ENCODE results near the gene NLRP2B. TPM values are rescaled to one million over a fixed set of nuclear protein-coding genes. Genes with fewer than 3 reads are reported as not detected.

Gene NLRP2B
- total RNA-seq, 1 experiment from 2014 or later: not detected

- no peak overlapping the region for H2AFZ ChIP-seq (ENCODE audit: low read depth, low read length, poor library complexity, severe bottlenecking)
- ATAC-seq (no peak), DNase-seq (ENCODE audit: low read depth, low spot score) (no peak)
- no peaks in the 10 kb centered on the region for H3K9me3 ChIP-seq (ENCODE audit: control insufficient read depth in 1 of 2, insufficient read depth in 1 of 2, low read depth in 1 of 2, low read length in 2 of 2)
- no TSS peak for BruUV-seq (replicated peaks)
- no peaks in the 10 kb centered on the region for H3K36me3 ChIP-seq (ENCODE audit: control insufficient read depth in 1 of 2, insufficient read depth in 2 of 2, low read length in 2 of 2)
- ChIA-PET RAD21 (ENCODE audit: low non-redundant PET in 1 of 2, low total read pairs in 2 of 2, uncharacterized antibody in 2 of 2, unreplicated experiment in 2 of 2) (no interaction called here), POLR2A (no interaction called here), CTCF (no interaction called here)
- no peaks in the 10 kb centered on the region for H3K4me1 ChIP-seq (ENCODE audit: control insufficient read depth in 1 of 2, insufficient read depth in 2 of 2, low read length in 2 of 2)
- no peak overlapping the region for H3K9ac ChIP-seq (ENCODE audit: low read length)
- intact Hi-C loops (cut with micrococcal nuclease): no loop called here
- no peaks in the 10 kb centered on the region for H4K20me1 ChIP-seq (ENCODE audit: insufficient read depth)
- H3K9me2 ChIP-seq (ENCODE audit: insufficient read depth): no peaks in the 10 kb centered on the region
- H3K27ac ChIP-seq (ENCODE audit: low read depth, low read length): no peak overlapping the region
- H3K4me2 ChIP-seq (ENCODE audit: low read length): no peak overlapping the region
- no peaks in the 10 kb centered on the region for H3K27me3 ChIP-seq (ENCODE audit: insufficient read depth, low read length)
- no peak overlapping the region for H3K4me3 ChIP-seq (replicated peaks in 1 of 2; ENCODE audit: low read depth in 1 of 2, low read length in 2 of 2)
- TF ChIP-seq POLR2AphosphoS5 (IDR thresholded peaks at IDR 0.05; ENCODE audit: low read depth, low read length): no peak
- no peak for TF ChIP-seq JUND (IDR thresholded peaks at IDR 0.05)
- TF ChIP-seq EGR1 (IDR thresholded peaks at IDR 0.05; ENCODE audit: low read depth): no peak
- TF ChIP-seq CTCF (IDR thresholded peaks at IDR 0.05 in 2 of 3, conservative IDR thresholded peaks at IDR 0.05 in 1 of 3; ENCODE audit: borderline replicate concordance in 1 of 3, insufficient read depth in 1 of 3, low read depth in 2 of 3, low read length in 2 of 3): no peak
- no peak for TF ChIP-seq ZFX (IDR thresholded peaks at IDR 0.05)
- no peak for TF ChIP-seq YY1 (IDR thresholded peaks at IDR 0.05; ENCODE audit: extremely low read depth, insufficient replicate concordance, low read depth, low read length)
- TF ChIP-seq EZH2phosphoT487 (IDR thresholded peaks at IDR 0.05; ENCODE audit: borderline replicate concordance): no peak
- TF ChIP-seq ATF3 (IDR thresholded peaks at IDR 0.05): no peak
- TF ChIP-seq RAD21 (IDR thresholded peaks at IDR 0.05; ENCODE audit: low read depth): no peak
- no peak for TF ChIP-seq SIN3A (IDR thresholded peaks at IDR 0.05; ENCODE audit: low read depth)
- TF ChIP-seq REST (IDR thresholded peaks at IDR 0.05; ENCODE audit: low read depth): no peak
- no peak for TF ChIP-seq FOSL1 (IDR thresholded peaks at IDR 0.05; ENCODE audit: low read depth)
- TF ChIP-seq EZH2 (IDR thresholded peaks at IDR 0.05): no peak
- no peak for TF ChIP-seq MAX (IDR thresholded peaks at IDR 0.05)
- TF ChIP-seq CBX3 (IDR thresholded peaks at IDR 0.05; ENCODE audit: low read depth): no peak
- no peak for TF ChIP-seq TCF7L2 (IDR thresholded peaks at IDR 0.05; ENCODE audit: borderline replicate concordance, extremely low read depth, insufficient read depth, insufficient read length)
- TF ChIP-seq ZBTB33 (IDR thresholded peaks at IDR 0.05; ENCODE audit: extremely low read depth, insufficient replicate concordance, low read length): no peak
- no peak for TF ChIP-seq SP1 (IDR thresholded peaks at IDR 0.05; ENCODE audit: low read depth)
- TF ChIP-seq SRF (IDR thresholded peaks at IDR 0.05; ENCODE audit: low read depth): no peak
- TF ChIP-seq ELF1 (IDR thresholded peaks at IDR 0.05; ENCODE audit: borderline replicate concordance, low read depth): no peak
- no peaks in the 10 kb centered on the region for H3K79me2 ChIP-seq (ENCODE audit: insufficient read depth, low read length)
Observed at GRCh38 chrX:57655065-57655464, 25.0 kb downstream of the NLRP2B start.
